ENCODE measurements around the gene CDCA3.
"Not testable (repeated sequence)": the region's sequence is repeated elsewhere in the genome, so short reads cannot be mapped to it uniquely, and the experiment has no call there.

CDCA3 gene

DNA sequence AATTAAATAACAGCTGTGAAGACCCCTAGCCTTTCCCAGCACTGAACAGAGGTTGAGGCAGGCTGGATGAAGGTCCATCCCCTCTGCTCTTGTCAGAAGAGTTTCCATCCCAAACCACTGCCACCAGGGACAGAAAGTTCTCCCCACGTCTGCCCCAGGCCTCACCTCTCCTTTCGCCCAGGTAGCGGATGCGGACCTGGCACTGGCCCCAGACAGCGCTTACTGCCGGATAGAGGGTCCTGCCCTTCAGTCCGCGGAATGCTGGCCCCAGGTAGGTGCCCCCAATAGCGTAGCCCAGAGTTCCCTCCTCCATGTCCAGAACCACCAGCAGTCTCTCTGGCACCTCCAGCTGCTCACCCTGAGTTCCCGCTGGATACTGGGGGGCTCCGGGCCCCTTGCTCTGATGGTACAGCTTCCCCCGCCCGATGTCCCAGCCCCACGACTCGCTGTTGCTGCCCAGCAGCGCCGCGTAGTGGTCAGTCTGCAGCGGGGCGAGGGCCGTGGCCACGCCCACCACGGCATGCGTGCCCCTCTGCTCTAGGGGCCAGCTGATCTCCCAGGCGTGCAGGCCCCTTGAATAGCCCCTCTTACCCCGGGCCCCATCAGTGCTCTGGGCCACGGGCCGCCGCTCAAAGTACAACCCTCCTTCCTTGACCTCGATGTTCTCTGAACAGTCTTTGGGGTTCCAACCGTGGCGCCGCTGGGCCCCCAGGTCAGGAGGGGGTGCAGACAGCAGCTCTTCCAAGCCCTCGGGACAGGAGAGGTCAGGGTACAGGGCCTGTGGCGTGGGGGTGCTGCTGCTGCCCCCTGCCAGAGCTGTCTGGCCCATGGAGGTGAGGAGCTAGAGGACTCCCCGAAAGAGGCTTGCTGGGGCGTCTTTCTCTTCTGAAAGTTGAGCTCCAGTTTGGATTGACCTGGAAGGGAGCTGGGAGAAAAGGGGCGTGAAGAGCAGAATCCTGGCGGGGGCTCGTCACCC lies 21.3 kb upstream of the CDCA3 start:
- peak; percentile 90 for DNase-seq

DNA sequence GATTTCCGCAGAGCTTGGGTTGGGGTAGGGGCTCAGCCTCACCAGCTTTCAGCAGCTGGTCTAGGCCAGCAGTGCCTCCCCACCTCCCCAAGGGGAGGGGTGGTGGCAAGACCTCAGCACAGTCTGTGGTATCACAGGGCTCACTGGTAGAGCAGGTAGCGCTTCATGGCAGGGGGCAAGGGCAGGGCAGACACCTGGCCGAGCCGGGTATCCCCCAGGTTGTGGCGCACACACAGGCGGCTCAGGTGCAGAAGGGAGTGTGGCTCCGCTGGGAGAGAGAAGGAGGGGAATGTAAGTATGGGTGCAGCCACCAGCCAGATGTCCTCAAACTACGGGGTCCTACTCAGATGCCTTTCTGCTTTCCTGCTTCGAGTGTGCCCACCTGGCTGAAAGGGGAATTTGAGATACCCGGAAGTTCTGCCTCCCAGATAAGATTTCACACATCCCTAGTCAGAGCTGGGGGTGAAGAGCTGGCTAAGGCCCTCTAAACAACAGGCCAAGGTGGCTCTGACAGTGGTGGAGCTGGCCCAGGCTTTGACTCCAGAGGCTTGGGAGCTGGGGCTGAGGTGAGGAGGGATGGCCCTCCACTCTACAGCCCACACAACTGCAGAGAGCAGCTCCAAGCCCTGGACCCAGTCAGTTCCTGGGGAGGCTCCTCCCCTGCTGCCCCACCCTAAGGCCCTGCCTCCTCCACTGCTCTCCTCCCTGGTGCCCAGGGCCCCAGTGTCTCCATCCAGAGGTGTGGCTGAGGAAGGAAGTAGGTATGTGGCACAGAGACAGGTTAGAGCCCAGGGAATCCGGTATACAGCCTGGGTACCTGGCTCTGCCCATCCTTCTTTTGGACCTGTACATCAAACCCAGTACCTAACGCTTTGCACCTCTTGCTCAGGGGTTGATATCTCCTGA lies 20.2 kb upstream of the CDCA3 start:
- DNase-seq: no peak

DNA sequence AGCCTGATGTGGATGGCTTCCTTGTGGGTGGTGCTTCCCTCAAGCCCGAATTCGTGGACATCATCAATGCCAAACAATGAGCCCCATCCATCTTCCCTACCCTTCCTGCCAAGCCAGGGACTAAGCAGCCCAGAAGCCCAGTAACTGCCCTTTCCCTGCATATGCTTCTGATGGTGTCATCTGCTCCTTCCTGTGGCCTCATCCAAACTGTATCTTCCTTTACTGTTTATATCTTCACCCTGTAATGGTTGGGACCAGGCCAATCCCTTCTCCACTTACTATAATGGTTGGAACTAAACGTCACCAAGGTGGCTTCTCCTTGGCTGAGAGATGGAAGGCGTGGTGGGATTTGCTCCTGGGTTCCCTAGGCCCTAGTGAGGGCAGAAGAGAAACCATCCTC lies 19.2 kb upstream of the CDCA3 start:
- not testable (repeated sequence) for DNase-seq

DNA sequence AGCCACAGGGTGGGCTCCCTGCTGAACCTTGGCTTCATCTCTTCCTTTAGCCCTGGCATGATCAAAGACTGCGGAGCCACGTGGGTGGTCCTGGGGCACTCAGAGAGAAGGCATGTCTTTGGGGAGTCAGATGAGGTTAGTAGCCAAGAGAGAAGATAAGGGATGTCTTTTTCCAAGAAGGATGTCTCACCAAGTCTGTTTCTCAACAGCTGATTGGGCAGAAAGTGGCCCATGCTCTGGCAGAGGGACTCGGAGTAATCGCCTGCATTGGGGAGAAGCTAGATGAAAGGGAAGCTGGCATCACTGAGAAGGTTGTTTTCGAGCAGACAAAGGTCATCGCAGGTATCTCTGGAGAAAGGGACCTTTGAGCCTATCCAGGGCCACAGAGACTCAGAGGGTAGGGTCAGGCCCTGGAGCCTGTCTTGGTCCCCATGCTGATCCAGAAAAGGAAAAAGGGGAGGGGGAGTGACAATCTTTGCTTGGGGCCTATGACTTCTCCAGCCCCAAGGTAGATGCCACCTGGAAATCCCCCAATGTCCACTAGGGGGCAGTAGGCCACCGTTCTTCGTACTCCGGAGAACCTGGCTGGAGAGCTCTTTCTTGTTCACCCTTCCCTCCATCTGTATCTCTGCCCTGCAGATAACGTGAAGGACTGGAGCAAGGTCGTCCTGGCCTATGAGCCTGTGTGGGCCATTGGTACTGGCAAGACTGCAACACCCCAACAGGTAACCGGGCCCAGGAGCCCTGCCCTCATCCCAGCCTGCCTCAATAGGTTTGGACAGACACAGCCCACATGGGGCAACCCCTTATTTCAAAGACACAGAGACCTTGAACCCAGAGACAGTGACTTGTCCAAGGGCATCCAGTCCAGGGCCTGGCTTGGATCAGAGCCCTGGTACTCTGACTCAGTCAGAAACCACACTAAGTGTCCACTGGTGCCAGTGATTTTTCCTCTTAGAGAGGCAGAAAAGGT lies 18.2 kb upstream of the CDCA3 start:
- peak; percentile 88 for DNase-seq

DNA sequence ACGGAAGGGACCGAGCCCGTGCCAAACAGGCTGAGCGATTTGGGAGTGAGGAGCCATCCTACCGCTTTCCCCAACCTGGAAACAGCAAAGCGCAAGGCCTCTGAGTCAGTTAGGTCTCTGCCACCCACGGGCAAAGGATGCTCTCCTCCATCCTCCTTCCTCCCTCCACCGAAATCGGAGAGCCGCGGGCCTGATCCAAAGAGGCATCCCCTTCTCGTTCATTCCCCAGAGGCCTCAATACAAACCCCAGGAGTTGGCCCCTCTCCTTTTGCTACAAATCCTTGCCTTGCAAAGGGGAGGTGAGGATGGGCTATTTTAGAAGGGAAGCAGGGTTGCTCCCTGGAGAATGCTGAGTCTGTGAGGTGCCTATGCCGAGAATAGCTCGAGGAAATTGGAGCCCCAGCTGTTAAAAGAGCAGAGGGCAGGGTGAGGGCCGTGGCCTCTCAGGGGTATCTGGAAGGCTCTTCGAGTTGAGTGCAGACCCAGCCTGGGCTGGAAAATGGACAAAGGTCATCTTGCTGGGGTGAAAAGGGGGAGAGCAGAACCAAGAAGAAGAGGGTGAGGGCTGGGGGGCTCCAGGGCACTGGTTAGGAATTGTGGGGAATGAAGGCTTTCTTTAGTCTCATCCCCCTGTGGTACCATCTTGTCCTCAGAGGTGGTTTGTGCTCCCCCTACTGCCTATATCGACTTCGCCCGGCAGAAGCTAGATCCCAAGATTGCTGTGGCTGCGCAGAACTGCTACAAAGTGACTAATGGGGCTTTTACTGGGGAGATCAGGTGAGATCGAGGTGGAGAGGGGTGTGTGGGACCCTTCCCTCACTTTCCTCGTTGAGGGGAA lies 17.3 kb upstream of the CDCA3 start:
- peak; percentile 40 for DNase-seq

DNA sequence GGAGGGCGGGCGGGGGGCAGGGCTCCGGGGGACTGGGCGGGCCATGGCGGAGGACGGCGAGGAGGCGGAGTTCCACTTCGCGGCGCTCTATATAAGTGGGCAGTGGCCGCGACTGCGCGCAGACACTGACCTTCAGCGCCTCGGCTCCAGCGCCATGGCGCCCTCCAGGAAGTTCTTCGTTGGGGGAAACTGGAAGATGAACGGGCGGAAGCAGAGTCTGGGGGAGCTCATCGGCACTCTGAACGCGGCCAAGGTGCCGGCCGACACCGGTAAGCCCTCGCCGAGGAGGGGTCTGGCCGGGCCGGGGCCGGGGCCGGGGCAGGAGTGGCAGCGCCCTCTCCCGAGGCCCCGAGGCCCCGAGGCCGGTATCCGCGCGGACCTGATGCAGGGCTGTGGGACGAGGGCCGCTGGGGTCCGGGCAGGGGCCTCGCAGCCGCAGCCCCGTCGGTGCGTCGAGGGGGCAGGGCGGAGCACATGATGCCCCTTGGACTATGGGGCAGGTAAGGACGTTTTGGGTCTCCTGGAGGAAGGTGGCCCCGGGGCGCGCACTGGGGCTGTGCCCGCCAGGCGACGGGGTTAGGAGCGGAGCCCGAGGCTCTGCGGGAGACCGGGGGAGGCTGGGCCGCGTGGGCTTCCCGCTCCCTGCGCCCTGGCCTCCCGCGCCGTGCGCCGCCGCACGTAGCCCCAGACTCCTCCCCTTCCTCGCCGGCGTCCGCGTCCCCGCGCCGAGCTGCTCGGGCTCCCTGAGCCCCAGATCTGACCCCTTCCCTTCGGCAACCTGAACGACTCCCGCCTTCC lies 16.5 kb upstream of the CDCA3 start, which contains the start of gene TPI1:
Gene TPI1 (plus strand): TSS at position 119 of the 798 bp plus-strand sequence. CDS start 36 bp downstream, at position 155.
- DNase-seq: peak; percentile 93

DNA sequence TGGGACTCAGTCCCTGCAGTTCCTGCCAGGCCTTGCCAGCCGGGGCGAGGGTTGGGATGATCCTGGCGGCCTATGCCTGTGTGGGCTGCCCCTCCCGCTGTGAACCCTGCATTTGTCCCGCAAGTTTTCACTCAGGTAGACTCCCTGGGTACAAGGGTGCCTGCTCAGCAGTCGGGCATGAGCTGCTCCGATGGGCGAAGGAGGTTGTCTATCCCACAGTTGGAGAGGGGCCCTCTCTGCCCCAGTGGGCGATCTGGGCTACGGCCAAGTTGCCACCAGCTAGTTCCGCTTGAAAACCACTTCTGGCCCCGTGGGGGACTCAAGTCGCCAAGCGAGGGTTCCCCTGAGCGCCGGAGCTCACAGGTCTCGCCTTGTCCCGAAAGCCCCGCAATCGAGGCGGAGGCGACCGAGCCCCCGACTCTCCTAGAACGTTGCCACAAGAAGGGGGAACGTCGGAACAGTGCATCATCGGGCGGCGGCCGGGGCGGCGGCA lies 15.9 kb upstream of the CDCA3 start:
- no peak for DNase-seq

DNA sequence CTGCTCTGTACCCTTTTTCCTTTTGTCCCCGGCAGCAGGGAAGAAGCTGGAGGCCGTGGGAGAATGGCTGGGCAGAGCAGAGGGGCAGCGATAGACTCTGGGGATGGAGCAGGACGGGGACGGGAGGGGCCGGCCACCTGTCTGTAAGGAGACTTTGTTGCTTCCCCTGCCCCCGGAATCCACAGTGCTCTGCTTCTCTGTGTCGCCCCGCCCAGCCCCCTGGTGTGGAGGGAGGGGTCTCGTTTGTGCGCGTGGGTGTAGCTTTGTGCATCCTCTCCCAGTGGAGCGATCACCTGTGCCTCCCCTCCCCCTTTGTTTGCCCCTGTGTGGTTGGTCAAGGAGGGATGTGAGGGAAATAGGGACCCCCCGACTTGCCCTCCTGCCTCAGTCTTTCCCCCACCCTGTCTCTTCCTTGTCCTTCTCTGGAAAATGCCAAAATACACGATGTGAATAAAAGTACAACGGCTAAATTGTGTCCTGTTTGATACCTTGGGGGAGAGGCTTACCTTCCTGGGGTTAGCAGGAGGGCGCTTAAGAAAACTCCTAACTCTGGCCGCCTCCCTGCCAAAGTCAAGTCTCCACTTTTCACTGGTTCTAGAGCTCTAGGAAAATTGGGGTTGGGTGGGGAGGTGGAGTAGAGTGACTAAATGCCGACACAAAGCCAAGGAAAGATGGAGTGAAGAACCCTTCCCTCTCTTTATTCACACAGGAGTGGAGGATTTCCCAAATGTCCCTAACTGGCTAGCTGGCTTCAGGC lies 15.3 kb upstream of the CDCA3 start:
- DNase-seq: peak; percentile 53

DNA sequence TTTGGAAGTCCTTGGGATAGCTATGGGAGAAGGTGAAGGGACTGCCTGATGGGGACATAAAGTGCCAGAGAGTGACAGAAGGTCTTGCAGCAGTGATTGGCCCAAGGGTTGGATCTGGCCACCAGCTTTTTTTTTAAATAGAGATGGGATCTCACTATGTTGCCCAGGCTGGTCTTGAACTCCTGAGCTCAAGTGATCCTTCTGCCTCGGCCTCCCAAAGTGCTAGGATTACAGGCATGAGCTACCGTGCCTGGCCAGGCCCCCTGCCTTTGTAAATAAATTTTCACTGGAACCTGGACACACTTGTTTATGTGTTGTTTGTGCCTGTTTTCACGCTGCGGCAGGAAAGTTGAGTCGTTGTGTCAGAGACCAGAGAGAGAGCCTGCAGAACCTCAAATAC lies 14.2 kb upstream of the CDCA3 start:
- not testable (repeated sequence) for DNase-seq

DNA sequence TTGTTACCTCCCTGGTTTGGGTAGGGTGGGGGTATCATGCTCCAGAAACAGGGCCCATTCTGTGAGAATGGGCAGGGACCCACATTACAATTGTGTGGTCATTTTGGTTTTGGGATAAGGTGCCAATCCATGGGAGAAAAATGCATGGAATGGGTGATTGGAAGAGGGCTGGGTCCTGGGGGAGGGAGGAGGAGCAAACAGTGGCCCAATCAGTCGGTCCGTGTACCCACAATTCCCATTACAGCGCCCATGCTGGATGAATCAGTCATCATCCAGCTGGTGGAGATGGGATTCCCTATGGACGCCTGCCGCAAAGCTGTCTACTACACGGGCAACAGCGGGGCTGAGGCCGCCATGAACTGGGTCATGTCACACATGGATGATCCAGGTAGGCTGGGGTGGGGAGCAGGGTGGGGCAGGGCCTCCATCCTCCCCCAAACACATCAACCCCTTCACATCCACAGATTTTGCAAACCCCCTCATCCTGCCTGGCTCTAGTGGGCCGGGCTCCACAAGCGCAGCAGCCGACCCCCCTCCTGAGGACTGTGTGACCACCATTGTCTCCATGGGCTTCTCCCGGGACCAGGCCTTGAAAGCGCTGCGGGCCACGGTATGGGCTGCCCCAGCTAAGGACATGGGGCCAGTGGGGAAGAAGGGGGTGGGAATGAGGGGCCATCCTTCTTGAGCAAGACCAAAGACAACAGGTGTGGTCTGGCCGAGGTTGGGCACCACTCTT lies 12.7 kb upstream of the CDCA3 start:
- peak; percentile 18 for DNase-seq

DNA sequence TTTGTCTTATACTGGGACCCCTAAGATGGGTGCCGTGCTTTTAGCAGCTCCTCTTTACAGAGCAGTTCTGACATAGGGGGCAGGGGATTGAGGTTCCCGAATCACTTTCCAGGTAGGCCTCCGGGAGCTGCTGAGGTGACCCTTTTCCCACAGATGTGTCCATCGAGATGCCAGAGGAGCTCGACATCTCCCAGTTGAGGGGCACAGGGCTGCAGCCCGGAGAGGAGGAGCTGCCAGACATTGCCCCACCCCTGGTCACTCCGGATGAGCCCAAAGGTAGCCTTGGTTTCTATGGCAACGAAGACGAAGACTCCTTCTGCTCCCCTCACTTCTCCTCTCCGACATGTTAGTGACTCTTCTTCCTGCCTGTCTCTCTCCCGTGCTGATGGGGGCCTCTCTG lies 11.9 kb upstream of the CDCA3 start:
- peak; percentile 18 for DNase-seq

DNA sequence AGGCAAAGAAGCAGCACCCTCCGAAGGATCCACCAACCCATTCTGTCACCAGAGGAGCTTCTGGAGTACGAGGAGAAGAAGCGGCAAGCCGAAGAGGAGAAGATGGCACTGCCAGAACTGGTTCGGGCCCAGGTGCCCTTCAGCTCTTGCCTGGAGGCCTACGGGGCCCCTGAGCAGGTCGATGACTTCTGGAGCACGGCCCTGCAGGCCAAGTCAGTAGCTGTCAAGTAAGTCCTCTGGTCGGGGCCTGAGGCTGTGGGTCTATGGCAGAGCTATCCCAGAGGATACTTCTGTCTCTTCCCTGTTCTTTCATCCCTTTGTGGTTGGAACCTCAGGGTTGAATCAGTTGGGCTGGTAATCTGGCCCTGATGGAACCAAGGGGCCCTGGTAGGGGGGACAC lies 10.3 kb upstream of the CDCA3 start:
- no peak for DNase-seq

DNA sequence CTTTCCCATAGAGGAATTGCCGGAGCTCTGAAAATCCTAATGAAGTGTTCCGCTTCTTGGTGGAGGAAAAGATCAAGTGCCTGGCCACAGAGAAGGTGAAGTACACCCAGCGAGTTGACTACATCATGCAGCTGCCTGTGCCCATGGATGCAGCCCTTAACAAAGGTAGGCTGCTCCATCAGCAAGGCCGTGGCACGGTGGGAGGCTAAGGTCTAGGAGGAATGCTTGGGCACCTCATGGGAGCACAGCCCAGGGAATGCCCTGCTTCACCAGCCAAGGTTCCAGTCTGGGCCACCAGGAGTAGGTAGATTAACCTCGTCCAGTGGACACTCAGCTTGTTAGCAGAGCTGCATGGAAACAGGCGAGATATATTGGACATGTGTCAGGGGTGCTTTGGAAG lies 9.9 kb upstream of the CDCA3 start:
- no peak for DNase-seq

DNA sequence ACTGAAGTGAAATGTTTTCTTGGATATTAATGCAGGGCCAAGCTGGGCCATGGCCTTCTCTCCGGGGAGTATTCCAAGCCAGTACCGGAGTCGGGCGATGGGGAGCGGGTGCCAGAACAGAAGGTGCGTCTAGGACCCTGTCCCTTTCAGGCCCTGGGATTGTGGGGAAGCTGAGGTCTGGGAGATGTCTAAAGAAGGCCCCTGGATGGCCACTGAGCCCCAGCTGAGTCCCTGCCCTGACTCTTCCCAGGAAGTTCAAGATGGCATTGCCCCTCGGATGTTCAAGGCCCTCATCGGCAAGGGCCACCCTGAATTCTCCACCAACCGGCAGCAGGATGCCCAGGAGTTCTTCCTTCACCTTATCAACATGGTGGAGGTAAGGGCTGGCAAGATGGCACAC lies 9.0 kb upstream of the CDCA3 start:
- DNase-seq: no peak

DNA sequence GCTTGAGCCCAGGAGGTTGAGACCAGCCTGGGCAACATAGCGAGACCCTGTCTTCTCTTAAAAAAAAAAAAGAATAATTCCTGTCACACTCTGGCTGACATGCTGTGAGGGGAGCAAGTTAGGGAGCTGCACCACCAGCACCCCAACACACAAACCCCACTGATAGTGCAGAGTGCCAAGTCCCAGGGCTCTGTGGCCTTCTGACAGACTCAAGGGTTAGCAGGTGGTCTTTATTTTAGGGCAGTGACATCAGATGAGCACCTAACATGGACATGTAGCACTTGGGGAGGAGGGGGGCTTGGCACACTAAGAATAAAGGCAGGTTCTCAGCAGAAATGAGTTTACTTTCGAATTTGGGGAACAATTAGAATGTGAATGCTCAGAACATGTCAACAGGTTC lies 7.7 kb upstream of the CDCA3 start:
- DNase-seq: peak; percentile 12

DNA sequence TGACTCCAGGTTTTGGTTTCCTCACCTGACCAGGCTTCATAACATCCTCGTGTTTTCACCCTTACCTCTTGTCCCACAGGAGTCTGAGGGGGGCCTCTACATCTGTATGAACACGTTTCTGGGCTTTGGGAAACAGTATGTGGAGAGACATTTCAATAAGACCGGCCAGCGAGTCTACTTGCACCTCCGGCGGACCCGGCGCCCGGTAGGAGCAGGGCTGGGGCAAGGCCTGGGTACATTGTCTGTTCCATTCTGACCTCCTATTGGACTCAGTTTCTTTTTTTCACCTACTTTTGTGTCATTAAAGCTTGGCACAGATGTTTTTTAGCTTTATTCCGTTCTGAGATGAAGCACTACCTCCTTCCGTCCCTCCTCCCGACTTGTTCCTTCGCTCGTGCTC lies 4.2 kb upstream of the CDCA3 start:
- peak; percentile 13 for DNase-seq

DNA sequence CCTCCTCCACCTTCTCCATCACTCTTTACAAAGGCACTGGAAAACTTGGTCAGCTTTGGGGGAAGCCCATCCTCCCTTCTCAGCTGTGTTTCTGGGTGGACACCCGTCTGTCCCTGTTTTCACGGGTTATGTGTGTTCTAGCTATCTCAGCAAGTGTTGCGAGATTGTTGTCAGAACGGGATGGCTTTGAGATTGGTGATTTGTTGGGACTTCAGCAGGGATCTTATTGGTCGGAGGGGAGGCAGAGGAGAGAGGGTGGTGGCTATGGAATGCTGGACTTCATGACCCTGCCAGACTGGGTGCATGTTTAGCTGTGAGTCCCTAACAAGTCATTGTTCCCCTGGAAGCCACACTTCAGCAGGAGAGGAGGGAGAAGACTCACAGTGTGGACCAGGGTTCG lies 3.0 kb upstream of the CDCA3 start:
- DNase-seq: peak; percentile 15

DNA sequence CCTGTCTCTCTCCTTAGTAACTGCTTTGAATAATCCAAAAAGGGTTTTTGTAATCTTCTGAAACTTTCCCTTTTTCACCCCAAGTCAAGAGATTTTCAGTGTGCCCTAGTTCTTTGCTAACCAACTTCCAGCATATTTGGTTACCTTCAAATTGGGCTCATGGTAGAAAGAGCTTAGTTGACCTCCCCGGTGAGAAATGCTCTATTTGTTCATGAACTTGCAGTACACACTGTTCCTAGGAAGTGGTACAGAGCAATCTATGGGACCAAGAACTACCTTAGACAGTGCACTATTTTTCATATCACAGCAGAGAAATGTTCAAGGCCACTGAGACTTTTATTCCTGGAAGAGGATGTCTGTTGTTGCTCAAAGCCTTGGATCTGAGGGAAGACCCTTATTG lies 2.5 kb upstream of the CDCA3 start:
- no peak for DNase-seq
